HepG2 (cell line): ENCODE data around the gene GPR61. TPM values are rescaled to one million over a fixed set of nuclear protein-coding genes. Genes with fewer than 3 reads are reported as not detected.

Experiments
- CBFB ChIP-seq: sonication (generic); formaldehyde crosslinking; IDR thresholded peaks from 2 replicates; pipeline ENCODE4 v1.4.0; 2020; ENCODE audit warnings: missing genetic modification reagents
- CC2D1A ChIP-seq: sonication (generic); formaldehyde crosslinking; IDR thresholded peaks from 2 replicates; pipeline ENCODE4 v1.8.1; 2023; ENCODE audit warnings: mild to moderate bottlenecking, missing genetic modification reagents
- ETV5 ChIP-seq: IDR thresholded peaks from 2 replicates; pipeline ENCODE4 v1.6.1; 2018; ENCODE audit warnings: missing biosample characterization, missing genetic modification reagents, inconsistent platforms, borderline replicate concordance
- JARID2 ChIP-seq: sonication (generic); formaldehyde crosslinking; IDR thresholded peaks from 2 replicates; pipeline ENCODE4 v1.8.1; 2023; ENCODE audit warnings: missing genetic modification reagents, inconsistent platforms; ENCODE audit not compliant: insufficient replicate concordance
- MEF2D ChIP-seq: sonication (generic); formaldehyde crosslinking; IDR thresholded peaks from 2 replicates; pipeline ENCODE4 v1.5.1; 2020; ENCODE audit warnings: mild to moderate bottlenecking, missing genetic modification reagents
- TAF15 ChIP-seq: fragments of 200-400 bp; formaldehyde crosslinking; IDR thresholded peaks from one replicate; pipeline ENCODE4 v1.6.1; 2018; ENCODE audit warnings: mild to moderate bottlenecking, low read depth, low read length; ENCODE audit not compliant: poor library complexity, severe bottlenecking
- ZFP36L2 ChIP-seq: sonication (generic); formaldehyde crosslinking; IDR thresholded peaks from 2 replicates; pipeline ENCODE4 v1.4.0; 2020; ENCODE audit warnings: missing genetic modification reagents
- ZNF263 ChIP-seq: sonication (generic); formaldehyde crosslinking; IDR thresholded peaks from 2 replicates; pipeline ENCODE4 v1.4.0; 2020; ENCODE audit warnings: missing genetic modification reagents
- ZNF773 ChIP-seq: sonication (generic); formaldehyde crosslinking; IDR thresholded peaks from 2 replicates; pipeline ENCODE4 v1.4.0; 2020; ENCODE audit warnings: missing genetic modification reagents, borderline replicate concordance
- polyA plus RNA-seq, 8 experiments: library from polyadenylated mRNA; depleted of rRNA in 3 of 8; stranded (reverse) in 7 of 8; unstranded in 1 of 8; fragments of >200 nt; fragmentation: Illumina TruSeq in 4 of 8; extraction: Trizol in 4 of 8; gene quantifications; 2 replicates each; pipeline versions ENCODE4 v1.2.1 to v1.2.3, GENCODE V29; 2011 to 2016; ENCODE audit warnings: low read depth in 4 of 8, missing spikeins in 1 of 8, mixed read lengths in 1 of 8; ENCODE audit not compliant: insufficient read depth in 1 of 8
- total RNA-seq, 5 experiments: library from RNA; depleted of rRNA; stranded (reverse); fragments of >200 nt; fragmentation: Illumina TruSeq; extraction: Trizol; gene quantifications; 2 replicates each; pipeline ENCODE4 v1.2.3, GENCODE V29; 2016; ENCODE audit warnings: low read depth in 1 of 5
- TF ChIP-seq, protein P1 (sequence below): sonication (generic); formaldehyde crosslinking; IDR thresholded peaks from 2 replicates; pipeline ENCODE4 v1.5.0; 2020; ENCODE audit warnings: mild to moderate bottlenecking, missing genetic modification reagents
- TF ChIP-seq, protein P2 (sequence below): sonication (generic); formaldehyde crosslinking; IDR thresholded peaks from 2 replicates; pipeline ENCODE4 v1.9.0; 2022; ENCODE audit warnings: missing genetic modification reagents, mild to moderate bottlenecking, borderline replicate concordance
- TF ChIP-seq, protein P3 (sequence below): IDR thresholded peaks from 2 replicates; pipeline ENCODE4 v1.6.1; 2018; ENCODE audit warnings: missing genetic modification reagents, mild to moderate bottlenecking, missing compliant biosample characterization
- TF ChIP-seq, protein P4 (sequence below): sonication (generic); formaldehyde crosslinking; IDR thresholded peaks from 2 replicates; pipeline ENCODE4 v1.4.0; 2020; ENCODE audit warnings: missing genetic modification reagents, borderline replicate concordance
- TF ChIP-seq, protein P5 (sequence below): sonication (generic); formaldehyde crosslinking; IDR thresholded peaks from 2 replicates; pipeline ENCODE4 v1.4.0; 2020; ENCODE audit warnings: missing genetic modification reagents

Gene GPR61
- total and polyA plus RNA-seq, 2 of the 13 experiments (the other 11 are each of a cell fraction or from before 2014, with no cell fraction given): not detected

DNA sequence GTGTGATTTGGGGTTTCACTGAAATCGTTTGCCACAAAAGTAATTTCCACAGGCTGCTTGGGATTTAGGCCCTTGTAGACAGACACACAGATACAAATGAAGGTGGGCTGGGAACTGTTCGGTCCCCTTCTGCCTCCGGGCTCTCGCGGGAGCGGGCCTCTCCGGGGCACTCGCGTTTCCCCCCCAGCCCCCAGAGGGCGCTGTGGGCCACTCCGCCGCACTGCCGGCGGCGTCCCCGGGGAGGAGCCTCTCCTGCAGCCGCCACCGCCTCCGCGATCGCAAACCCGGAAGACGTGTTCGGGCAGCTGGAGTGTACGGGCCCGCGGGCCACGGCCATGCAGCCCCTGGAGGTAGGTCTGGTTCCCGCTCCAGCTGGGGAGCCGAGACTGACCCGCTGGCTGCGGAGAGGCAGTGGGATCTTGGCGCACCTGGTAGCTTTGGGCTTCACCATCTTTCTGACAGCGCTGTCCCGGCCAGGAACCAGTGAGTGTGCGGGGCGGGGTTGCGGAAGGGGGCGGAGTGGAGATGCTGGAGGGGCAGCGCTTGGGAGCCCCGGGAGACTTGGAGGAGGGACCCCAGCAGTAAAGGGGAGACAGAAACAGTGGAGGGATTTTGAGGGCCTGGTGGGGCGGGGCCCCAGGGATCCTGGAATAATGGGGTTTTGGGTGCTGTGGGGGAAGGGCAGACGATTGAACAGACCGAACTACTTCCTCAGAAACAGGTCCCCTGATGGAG is 45.7 kb upstream of the GPR61 start, which contains the start of gene CYB561D1 (continued):
- TF ChIP-seq ETV5 (CRISPR knock-in tag): peak; percentile 57; the same call in 1 of the 2 replicates
- TF ChIP-seq JARID2 (CRISPR knock-in tag): peak; percentile 49
- TF ChIP-seq, protein P1, sequence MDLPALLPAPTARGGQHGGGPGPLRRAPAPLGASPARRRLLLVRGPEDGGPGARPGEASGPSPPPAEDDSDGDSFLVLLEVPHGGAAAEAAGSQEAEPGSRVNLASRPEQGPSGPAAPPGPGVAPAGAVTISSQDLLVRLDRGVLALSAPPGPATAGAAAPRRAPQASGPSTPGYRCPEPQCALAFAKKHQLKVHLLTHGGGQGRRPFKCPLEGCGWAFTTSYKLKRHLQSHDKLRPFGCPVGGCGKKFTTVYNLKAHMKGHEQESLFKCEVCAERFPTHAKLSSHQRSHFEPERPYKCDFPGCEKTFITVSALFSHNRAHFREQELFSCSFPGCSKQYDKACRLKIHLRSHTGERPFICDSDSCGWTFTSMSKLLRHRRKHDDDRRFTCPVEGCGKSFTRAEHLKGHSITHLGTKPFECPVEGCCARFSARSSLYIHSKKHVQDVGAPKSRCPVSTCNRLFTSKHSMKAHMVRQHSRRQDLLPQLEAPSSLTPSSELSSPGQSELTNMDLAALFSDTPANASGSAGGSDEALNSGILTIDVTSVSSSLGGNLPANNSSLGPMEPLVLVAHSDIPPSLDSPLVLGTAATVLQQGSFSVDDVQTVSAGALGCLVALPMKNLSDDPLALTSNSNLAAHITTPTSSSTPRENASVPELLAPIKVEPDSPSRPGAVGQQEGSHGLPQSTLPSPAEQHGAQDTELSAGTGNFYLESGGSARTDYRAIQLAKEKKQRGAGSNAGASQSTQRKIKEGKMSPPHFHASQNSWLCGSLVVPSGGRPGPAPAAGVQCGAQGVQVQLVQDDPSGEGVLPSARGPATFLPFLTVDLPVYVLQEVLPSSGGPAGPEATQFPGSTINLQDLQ: no peak
- TF ChIP-seq ZNF773 (CRISPR knock-in tag): peak; percentile 79; the same call in 1 of the 2 replicates
- TF ChIP-seq, protein P2, sequence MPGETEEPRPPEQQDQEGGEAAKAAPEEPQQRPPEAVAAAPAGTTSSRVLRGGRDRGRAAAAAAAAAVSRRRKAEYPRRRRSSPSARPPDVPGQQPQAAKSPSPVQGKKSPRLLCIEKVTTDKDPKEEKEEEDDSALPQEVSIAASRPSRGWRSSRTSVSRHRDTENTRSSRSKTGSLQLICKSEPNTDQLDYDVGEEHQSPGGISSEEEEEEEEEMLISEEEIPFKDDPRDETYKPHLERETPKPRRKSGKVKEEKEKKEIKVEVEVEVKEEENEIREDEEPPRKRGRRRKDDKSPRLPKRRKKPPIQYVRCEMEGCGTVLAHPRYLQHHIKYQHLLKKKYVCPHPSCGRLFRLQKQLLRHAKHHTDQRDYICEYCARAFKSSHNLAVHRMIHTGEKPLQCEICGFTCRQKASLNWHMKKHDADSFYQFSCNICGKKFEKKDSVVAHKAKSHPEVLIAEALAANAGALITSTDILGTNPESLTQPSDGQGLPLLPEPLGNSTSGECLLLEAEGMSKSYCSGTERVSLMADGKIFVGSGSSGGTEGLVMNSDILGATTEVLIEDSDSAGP (CRISPR knock-in tag): peak; percentile 89
- TF ChIP-seq, protein P3, sequence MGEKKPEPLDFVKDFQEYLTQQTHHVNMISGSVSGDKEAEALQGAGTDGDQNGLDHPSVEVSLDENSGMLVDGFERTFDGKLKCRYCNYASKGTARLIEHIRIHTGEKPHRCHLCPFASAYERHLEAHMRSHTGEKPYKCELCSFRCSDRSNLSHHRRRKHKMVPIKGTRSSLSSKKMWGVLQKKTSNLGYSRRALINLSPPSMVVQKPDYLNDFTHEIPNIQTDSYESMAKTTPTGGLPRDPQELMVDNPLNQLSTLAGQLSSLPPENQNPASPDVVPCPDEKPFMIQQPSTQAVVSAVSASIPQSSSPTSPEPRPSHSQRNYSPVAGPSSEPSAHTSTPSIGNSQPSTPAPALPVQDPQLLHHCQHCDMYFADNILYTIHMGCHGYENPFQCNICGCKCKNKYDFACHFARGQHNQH: peak; percentile 51; the same call in 1 of the 2 replicates
- TF ChIP-seq, protein P4, sequence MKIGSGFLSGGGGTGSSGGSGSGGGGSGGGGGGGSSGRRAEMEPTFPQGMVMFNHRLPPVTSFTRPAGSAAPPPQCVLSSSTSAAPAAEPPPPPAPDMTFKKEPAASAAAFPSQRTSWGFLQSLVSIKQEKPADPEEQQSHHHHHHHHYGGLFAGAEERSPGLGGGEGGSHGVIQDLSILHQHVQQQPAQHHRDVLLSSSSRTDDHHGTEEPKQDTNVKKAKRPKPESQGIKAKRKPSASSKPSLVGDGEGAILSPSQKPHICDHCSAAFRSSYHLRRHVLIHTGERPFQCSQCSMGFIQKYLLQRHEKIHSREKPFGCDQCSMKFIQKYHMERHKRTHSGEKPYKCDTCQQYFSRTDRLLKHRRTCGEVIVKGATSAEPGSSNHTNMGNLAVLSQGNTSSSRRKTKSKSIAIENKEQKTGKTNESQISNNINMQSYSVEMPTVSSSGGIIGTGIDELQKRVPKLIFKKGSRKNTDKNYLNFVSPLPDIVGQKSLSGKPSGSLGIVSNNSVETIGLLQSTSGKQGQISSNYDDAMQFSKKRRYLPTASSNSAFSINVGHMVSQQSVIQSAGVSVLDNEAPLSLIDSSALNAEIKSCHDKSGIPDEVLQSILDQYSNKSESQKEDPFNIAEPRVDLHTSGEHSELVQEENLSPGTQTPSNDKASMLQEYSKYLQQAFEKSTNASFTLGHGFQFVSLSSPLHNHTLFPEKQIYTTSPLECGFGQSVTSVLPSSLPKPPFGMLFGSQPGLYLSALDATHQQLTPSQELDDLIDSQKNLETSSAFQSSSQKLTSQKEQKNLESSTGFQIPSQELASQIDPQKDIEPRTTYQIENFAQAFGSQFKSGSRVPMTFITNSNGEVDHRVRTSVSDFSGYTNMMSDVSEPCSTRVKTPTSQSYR (CRISPR knock-in tag): no peak
- peak; percentile 38 for TF ChIP-seq TAF15
- TF ChIP-seq ZFP36L2 (CRISPR knock-in tag): peak; percentile 73; the same call in 1 of the 2 replicates
- 0 out of 2 replicates have a peak, but pooled peaks have one; percentile 58 for TF ChIP-seq ZNF263 (CRISPR knock-in tag)
- TF ChIP-seq, protein P5, sequence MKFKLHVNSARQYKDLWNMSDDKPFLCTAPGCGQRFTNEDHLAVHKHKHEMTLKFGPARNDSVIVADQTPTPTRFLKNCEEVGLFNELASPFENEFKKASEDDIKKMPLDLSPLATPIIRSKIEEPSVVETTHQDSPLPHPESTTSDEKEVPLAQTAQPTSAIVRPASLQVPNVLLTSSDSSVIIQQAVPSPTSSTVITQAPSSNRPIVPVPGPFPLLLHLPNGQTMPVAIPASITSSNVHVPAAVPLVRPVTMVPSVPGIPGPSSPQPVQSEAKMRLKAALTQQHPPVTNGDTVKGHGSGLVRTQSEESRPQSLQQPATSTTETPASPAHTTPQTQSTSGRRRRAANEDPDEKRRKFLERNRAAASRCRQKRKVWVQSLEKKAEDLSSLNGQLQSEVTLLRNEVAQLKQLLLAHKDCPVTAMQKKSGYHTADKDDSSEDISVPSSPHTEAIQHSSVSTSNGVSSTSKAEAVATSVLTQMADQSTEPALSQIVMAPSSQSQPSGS (CRISPR knock-in tag): peak; percentile 47; the same call in 1 of the 2 replicates
- TF ChIP-seq CC2D1A (CRISPR knock-in tag): no peak
- TF ChIP-seq MEF2D: peak; percentile 77
- TF ChIP-seq CBFB: peak; percentile 66; the same call in 1 of the 2 replicates
